Measurements from ENCODE around the gene BCAT1.

- TF ChIP-seq POLR2A (IDR thresholded peaks at IDR 0.05) (no peak), CTCF (IDR thresholded peaks at IDR 0.05) (no peak)
These were observed 84.1 kb downstream of the BCAT1 start for GRCh38 chr12:24864796-24865125.
